Measurements from ENCODE around the gene PLSCR3. TPM values are rescaled to one million over a fixed set of nuclear protein-coding genes. Genes with fewer than 3 reads are reported as not detected.

PLSCR3 gene
- total RNA-seq, 1 experiment from 2014 or later: 14.2 TPM

DNA sequence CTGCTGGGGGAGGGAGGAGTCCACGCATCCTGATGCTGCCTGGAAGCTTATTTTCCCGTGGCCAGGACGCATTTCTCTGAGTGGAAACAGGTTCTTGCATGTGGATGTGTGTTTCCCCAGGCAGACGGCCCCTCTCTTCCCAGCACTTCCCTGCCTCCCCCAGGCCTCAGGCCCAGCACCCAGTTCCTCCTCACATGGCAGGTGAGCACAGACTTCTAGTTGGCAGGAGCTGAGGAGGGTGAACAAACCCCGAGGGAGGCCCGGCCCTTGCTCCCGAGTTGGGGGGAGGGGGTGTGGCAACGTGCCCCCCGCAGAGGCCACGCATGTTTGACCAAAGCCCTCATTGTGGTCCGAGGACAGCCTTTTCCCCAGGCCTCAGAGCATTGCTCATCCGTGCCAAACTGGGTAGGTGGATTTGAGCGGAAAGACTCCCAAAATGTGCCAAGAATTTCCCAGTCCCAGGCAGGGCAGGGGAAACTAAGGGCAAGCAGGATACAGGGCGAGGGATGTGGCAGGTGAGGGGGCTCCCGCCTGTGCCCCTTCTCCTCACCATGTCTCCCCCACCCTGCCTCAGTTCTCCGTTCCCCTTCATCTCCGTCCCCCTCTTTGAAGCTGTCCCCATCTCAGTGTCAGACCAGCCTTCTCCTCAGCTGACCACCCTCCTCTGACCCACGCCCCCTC is 24.3 kb upstream of the PLSCR3 start:
- DNase-seq (ENCODE audit: low read depth in 1 of 2, low spot score in 2 of 2): no peak
- Histone ChIP-seq H3K4me1 (replicated peaks) (no peaks in the 10 kb centered on the region), H3K27ac (no peak overlapping the region), H3K4me3 (no peak overlapping the region), H3K9me3 (replicated peaks) (no peaks in the 10 kb centered on the region), H3K27me3 (replicated peaks) (no peaks in the 10 kb centered on the region), H3K36me3 (no peaks in the 10 kb centered on the region)

DNA sequence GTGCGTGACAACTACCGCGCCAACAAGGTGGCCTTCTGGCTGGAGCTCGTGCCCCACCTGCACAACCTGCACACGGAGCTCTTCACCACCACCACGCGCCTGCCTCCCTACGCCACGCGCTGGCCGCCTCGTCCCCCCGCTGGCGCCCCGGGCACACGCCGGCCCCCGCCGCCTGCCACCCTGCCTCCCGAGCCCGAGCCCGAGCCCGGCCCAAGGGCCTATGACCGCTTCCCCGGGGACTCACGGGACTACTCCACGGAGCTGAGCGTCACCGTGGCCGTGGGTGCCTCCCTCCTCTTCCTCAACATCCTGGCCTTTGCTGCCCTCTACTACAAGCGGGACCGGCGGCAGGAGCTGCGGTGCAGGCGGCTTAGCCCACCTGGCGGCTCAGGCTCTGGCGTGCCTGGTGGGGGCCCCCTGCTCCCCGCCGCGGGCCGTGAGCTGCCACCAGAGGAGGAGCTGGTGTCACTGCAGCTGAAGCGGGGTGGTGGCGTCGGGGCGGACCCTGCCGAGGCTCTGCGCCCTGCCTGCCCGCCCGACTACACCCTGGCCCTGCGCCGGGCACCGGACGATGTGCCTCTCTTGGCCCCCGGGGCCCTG is 22.8 kb upstream of the PLSCR3 start:
- no peak overlapping the region for H3K27ac ChIP-seq
- H3K9me3 ChIP-seq (replicated peaks): no peaks in the 10 kb centered on the region
- no peaks in the 10 kb centered on the region for H3K27me3 ChIP-seq (replicated peaks)
- DNase-seq (ENCODE audit: low read depth in 1 of 2, low spot score in 2 of 2): no peak
- no peak overlapping the region for H3K4me3 ChIP-seq
- no peaks in the 10 kb centered on the region for H3K36me3 ChIP-seq
- no peaks in the 10 kb centered on the region for H3K4me1 ChIP-seq (replicated peaks)

DNA sequence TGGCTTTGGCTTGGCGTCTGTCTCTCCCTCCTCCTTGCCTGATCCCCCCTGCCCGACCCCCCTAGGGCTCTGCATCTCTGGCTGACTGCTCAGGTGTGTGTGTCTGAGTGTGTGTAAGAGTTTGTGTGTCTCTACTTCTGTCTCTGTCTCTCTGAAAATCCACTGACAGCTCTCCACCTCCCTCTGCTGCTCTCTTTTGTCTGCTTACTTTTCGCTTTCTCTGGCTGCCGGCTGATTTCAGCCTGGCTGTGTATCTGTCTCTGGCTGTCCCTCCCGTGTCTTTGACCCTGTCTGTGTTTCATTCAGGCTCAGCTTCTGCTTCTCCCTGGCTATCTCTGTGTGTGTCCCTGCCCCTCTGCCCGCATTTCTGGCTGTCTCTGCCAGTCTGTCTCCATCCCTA is 22.0 kb upstream of the PLSCR3 start:
- H3K36me3 ChIP-seq: no peaks in the 10 kb centered on the region
- no peak overlapping the region for H3K27ac ChIP-seq
- no peaks in the 10 kb centered on the region for H3K9me3 ChIP-seq (replicated peaks)
- H3K4me1 ChIP-seq (replicated peaks): no peaks in the 10 kb centered on the region
- H3K4me3 ChIP-seq: no peak overlapping the region
- DNase-seq (ENCODE audit: low read depth in 1 of 2, low spot score in 2 of 2): no peak
- no peaks in the 10 kb centered on the region for H3K27me3 ChIP-seq (replicated peaks)

DNA sequence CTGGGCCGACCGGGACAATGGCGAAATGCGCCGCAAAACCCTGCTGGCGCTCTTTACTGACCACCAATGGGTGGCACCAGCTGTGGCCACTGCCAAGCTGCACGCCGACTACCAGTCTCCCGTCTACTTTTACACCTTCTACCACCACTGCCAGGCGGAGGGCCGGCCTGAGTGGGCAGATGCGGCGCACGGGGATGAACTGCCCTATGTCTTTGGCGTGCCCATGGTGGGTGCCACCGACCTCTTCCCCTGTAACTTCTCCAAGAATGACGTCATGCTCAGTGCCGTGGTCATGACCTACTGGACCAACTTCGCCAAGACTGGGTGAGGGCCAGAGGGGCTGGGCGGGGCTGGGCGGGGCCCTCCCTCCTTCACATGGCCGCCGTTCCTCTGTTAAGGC is 21.5 kb upstream of the PLSCR3 start:
- Histone ChIP-seq H3K36me3 (no peaks in the 10 kb centered on the region), H3K9me3 (replicated peaks) (no peaks in the 10 kb centered on the region), H3K4me3 (no peak overlapping the region), H3K27ac (no peak overlapping the region), H3K27me3 (replicated peaks) (no peaks in the 10 kb centered on the region), H3K4me1 (replicated peaks) (no peaks in the 10 kb centered on the region)
- DNase-seq (ENCODE audit: low read depth in 1 of 2, low spot score in 2 of 2): no peak

DNA sequence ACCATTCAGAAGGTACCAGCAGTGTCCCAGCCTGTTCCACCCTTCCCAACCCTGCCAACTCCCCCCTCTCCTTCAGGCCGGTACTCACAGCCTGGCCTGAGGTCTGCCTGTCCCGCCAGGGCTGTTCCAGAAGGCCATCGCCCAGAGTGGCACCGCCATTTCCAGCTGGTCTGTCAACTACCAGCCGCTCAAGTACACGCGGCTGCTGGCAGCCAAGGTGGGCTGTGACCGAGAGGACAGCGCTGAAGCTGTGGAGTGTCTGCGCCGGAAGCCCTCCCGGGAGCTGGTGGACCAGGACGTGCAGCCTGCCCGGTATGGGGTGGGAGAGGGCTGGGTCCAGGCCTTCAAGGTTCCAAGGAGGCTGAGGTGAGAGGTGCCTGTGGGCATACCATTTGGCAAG is 20.5 kb upstream of the PLSCR3 start:
- Histone ChIP-seq H3K27me3 (replicated peaks) (no peaks in the 10 kb centered on the region), H3K4me1 (replicated peaks) (no peaks in the 10 kb centered on the region), H3K4me3 (no peak overlapping the region), H3K9me3 (replicated peaks) (no peaks in the 10 kb centered on the region), H3K27ac (no peak overlapping the region), H3K36me3 (no peaks in the 10 kb centered on the region)
- DNase-seq (ENCODE audit: low read depth in 1 of 2, low spot score in 2 of 2): no peak

DNA sequence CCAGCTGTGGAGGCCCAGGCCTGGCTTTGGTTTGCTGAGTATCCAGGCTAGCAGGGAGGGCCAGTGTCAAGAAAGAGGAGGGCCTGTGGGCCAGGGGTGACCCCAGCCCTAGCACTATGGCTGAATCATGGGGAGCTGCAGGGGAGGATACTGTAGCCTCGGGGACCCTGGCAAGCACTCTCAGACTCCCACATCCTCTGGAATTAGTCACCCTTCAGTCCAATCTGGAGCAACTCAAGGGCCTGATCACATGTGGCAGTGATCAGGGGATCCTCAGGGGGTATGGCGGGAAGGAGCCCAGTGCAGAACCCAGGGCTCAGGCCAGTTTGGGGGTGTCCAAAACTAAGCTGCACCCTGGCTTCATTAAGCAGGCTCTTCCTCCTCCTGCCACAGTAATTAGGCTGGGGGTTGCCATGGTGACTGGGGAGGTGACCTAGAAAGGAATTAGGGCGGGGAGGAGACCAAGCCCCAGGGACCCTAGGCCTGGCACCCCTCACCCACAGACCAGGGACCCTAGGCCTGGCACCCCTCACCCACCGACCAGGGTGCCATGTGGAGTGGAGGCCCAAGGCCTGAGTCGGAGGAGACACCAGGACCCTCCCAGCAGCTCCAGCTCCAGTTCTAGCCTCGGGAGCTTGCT is 19.1 kb upstream of the PLSCR3 start:
- no peaks in the 10 kb centered on the region for H3K36me3 ChIP-seq
- DNase-seq (ENCODE audit: low read depth in 1 of 2, low spot score in 2 of 2): no peak
- H3K4me1 ChIP-seq (replicated peaks): no peaks in the 10 kb centered on the region
- H3K9me3 ChIP-seq (replicated peaks): no peaks in the 10 kb centered on the region
- no peak overlapping the region for H3K4me3 ChIP-seq
- no peaks in the 10 kb centered on the region for H3K27me3 ChIP-seq (replicated peaks)
- no peak overlapping the region for H3K27ac ChIP-seq

DNA sequence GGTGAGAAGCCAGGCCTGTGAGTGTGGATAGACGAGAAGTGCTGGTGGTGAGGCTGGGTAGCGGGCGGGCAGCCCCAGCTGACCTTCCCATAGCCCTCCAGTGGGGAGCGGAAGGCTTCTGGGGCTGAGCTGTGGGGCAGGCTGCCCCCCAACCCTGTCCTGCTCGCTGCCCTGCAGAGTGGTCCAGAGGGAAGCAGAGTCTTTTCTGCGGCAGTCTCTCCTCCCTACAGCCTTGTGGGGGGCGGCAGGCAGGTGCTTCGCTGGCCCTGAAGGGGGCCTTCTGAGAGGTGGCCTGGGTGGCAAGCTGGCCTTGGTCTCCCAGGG is 17.1 kb upstream of the PLSCR3 start:
- no peak for DNase-seq (ENCODE audit: low read depth in 1 of 2, low spot score in 2 of 2)
- no peak overlapping the region for H3K4me3 ChIP-seq
- H3K36me3 ChIP-seq: no peaks in the 10 kb centered on the region
- no peaks in the 10 kb centered on the region for H3K27me3 ChIP-seq (replicated peaks)
- H3K4me1 ChIP-seq (replicated peaks): no peaks in the 10 kb centered on the region
- no peak overlapping the region for H3K27ac ChIP-seq
- no peaks in the 10 kb centered on the region for H3K9me3 ChIP-seq (replicated peaks)

DNA sequence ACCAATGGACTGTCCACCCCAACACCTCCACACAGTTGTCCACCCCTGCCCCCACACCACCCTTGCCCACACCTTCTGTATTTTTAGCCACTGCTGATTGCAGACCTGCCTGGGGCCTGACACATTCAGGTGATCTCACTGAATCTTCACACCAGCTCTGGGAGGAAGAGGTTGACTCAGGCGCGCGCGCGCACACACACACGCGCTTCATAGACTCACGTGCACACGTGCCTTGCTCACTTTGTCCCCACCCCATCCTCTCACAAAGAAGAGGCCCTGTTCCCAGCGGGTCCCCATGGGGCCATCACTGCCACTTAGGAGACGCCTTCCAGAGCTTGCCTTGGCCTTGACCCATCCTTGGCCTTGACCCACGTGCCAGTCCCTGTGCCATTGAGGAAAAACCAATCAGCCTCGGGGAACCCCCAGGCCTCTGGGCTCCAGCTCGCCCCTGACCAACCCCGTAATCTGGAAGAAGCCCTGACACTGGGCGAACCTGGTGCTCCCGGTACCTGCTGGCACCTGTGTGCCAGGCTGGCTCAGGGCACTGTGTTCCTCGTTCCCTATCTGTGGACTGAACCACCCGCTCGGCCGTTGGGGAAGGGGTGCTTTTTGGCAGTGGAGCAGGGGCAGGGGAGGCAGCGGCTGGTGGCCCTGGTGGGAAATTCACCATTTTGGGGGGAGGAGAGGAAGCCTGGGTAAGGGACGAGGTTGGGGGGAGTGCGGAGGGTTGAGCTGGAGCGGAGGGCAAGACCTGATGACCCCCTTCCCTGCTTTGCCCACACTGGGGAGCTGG is 16.5 kb upstream of the PLSCR3 start:
- H3K4me3 ChIP-seq: no peak overlapping the region
- H3K27ac ChIP-seq: no peak overlapping the region
- no peaks in the 10 kb centered on the region for H3K27me3 ChIP-seq (replicated peaks)
- H3K36me3 ChIP-seq: no peaks in the 10 kb centered on the region
- DNase-seq (ENCODE audit: low read depth in 1 of 2, low spot score in 2 of 2): no peak
- H3K4me1 ChIP-seq (replicated peaks): peaks cover under 1% of the 10 kb centered on the region
- no peaks in the 10 kb centered on the region for H3K9me3 ChIP-seq (replicated peaks)

DNA sequence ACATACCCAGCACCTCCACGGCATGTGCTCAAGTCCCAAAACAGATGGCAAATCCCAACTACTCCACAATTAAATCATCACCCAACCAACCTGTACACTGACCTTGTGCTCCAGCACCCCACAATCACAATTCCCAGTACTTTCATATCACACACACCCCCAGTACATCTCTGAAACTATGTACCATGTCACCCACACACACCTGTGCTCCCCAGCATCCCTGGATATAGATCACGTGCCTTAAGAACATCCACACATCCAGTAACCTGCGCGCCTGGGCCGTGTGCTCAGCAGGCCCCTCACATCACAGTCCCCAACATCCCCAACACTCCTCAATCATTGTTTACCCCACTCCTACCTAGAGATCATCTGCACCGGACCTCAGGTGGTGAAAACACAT is 15.4 kb upstream of the PLSCR3 start:
- no peak overlapping the region for H3K27ac ChIP-seq
- DNase-seq (ENCODE audit: low read depth in 1 of 2, low spot score in 2 of 2): no peak
- no peaks in the 10 kb centered on the region for H3K36me3 ChIP-seq
- H3K4me3 ChIP-seq: no peak overlapping the region
- peaks cover 10% of the 10 kb centered on the region for H3K4me1 ChIP-seq (replicated peaks)
- H3K27me3 ChIP-seq (replicated peaks): no peaks in the 10 kb centered on the region
- no peaks in the 10 kb centered on the region for H3K9me3 ChIP-seq (replicated peaks)

DNA sequence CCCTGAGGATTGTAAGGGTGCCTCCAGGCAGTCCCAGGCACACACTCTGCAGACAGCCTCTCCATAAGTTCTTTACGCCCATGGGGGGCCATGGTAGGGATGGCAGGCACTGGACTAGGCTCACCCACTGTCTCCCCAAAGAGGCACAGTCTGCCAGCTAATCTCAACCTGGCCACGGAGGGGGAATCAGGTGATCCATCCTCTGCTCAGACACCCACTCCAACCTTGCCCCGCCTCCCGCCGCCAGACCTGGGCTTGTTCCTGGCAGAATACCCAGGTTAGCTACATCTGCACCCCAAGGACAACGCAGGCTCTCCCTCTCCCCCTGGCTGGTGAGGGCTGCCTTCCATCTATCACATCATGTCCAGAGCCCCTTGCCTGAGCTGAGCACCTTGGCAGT is 14.5 kb upstream of the PLSCR3 start:
- Histone ChIP-seq H3K36me3 (no peaks in the 10 kb centered on the region), H3K9me3 (replicated peaks) (no peaks in the 10 kb centered on the region), H3K4me1 (replicated peaks) (peaks cover 10% of the 10 kb centered on the region), H3K4me3 (no peak overlapping the region), H3K27me3 (replicated peaks) (no peaks in the 10 kb centered on the region), H3K27ac (no peak overlapping the region)
- DNase-seq (ENCODE audit: low read depth in 1 of 2, low spot score in 2 of 2): no peak

DNA sequence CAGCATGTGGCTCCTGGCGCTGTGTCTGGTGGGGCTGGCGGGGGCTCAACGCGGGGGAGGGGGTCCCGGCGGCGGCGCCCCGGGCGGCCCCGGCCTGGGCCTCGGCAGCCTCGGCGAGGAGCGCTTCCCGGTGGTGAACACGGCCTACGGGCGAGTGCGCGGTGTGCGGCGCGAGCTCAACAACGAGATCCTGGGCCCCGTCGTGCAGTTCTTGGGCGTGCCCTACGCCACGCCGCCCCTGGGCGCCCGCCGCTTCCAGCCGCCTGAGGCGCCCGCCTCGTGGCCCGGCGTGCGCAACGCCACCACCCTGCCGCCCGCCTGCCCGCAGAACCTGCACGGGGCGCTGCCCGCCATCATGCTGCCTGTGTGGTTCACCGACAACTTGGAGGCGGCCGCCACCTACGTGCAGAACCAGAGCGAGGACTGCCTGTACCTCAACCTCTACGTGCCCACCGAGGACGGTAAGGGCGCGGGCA is 14.0 kb upstream of the PLSCR3 start:
- no peak overlapping the region for H3K4me3 ChIP-seq
- DNase-seq (ENCODE audit: low read depth in 1 of 2, low spot score in 2 of 2): no peak
- H3K9me3 ChIP-seq (replicated peaks): no peaks in the 10 kb centered on the region
- H3K4me1 ChIP-seq (replicated peaks): peaks cover 10% of the 10 kb centered on the region
- no peaks in the 10 kb centered on the region for H3K36me3 ChIP-seq
- H3K27me3 ChIP-seq (replicated peaks): no peaks in the 10 kb centered on the region
- H3K27ac ChIP-seq: no peak overlapping the region

DNA sequence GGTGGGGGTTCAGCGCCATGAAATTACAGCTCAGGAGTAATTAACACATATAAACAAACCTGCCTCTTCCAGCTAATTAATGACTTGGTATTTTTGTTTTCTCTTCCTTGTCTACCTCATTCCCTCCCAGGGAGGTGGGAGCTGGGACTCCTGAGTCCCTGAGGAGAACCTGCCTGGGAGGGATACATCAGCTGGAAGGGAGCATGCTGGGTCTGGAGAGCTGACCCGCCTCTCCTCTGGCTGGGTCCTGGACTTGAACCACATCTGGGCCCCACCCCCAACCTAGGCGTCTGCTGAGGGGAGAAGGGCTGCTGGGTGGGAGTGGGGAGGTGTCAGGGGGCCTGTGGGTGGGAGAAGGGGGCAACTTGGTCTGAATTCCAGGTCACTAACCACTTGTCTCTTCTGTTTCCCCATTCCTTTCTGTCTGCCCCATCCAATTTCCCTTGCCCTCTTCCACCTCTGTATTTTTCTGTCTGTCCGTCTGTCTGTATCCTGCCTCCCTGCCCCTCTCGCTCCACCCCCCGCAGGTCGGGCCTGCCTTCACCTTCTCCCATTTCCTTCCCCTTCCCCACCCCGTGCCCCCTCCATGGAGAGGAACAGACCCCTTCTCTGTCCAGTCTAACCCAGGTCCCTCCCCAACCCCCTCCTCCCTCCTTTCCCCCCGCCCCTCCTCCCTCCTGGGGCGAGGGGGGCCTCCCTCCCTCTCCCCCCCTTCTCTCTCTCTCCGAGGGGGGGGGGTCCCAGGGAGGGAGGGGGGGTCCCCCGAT is 13.3 kb upstream of the PLSCR3 start, which contains the start of gene NLGN2:
Gene NLGN2, plus strand, starts transcription at position 361 of the 767 bp plus-strand sequence. CDS start 411 bp downstream, outside the sequence.
- Histone ChIP-seq H3K4me1 (replicated peaks) (peaks cover 17% of the 10 kb centered on the region), H3K27me3 (replicated peaks) (no peaks in the 10 kb centered on the region), H3K4me3 (no peak within 1 kb of the TSS), H3K9me3 (replicated peaks) (no peaks in the 10 kb centered on the region), H3K27ac (no peak within 1 kb of the TSS), H3K36me3 (no peaks in the 10 kb centered on the region)
- no peak for DNase-seq (ENCODE audit: low read depth in 1 of 2, low spot score in 2 of 2)

DNA sequence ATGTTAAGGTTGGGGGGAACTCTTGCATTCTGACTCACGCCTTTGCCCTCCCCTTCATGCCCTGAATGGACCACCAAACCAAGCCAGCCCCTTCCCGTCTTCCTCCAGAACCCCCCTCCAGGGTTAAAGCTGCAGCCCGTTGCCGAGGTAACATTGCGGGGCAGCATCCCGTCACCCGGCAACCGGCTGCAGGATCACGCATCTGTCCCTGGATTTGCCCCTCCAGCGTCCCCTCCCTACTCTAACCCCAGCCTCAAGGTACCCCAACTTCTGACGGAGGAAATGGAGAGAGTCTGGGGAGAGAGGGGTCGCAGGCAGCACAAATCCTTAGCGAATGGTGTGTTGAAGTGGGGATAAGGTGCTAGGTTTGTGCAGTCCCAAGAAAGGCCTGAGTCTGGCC is 12.8 kb upstream of the PLSCR3 start:
- Histone ChIP-seq H3K36me3 (no peaks in the 10 kb centered on the region), H3K4me1 (replicated peaks) (peaks cover 17% of the 10 kb centered on the region), H3K27ac (no peak overlapping the region), H3K27me3 (replicated peaks) (no peaks in the 10 kb centered on the region), H3K9me3 (replicated peaks) (no peaks in the 10 kb centered on the region), H3K4me3 (no peak overlapping the region)
- DNase-seq (ENCODE audit: low read depth in 1 of 2, low spot score in 2 of 2): no peak

Measured in SJSA1 (cell line).